Activated CD4-positive, alpha-beta T cell treated with anti-CD3 and anti-CD28 coated beads for 36 hours (primary cell): ENCODE measurements around the gene OVOL2. TPM values are rescaled to one million over a fixed set of nuclear protein-coding genes. Genes with fewer than 3 reads are reported as not detected.
"Not testable (repeated sequence)": the region's sequence is repeated elsewhere in the genome, so short reads cannot be mapped to it uniquely, and the experiment has no call there.

Experiments
- ATAC-seq: fragments of 200-7000 bp; cut with Tn5 transposase; one replicate; pipeline ENCODE4 v1.10.0; 2021; ENCODE audit warnings: mild to moderate bottlenecking, moderate library complexity
- CTCF ChIA-PET: fragments of 350-600 bp; sonication (Branson Sonifier 250); formaldehyde crosslinking; loops from one replicate; lab custom pipeline; 2021; ENCODE audit warnings: antibody characterized with exemption; lab: Charles Lee
- POLR2A ChIA-PET: fragments of 350-600 bp; sonication (Branson Sonifier 250); formaldehyde crosslinking; loops from one replicate; lab custom pipeline; 2021; ENCODE audit warnings: antibody characterized with exemption, inconsistent platforms; lab: Charles Lee
- DNase-seq: peaks from one replicate; pipeline ENCODE4 v3.0.0-alpha.2; 2020
- H3K27ac Mint-ChIP-seq: one replicate; pipeline ENCODE4 v1.8.0; 2021; ENCODE audit warnings: mixed read lengths
- H3K27me3 Mint-ChIP-seq: one replicate; pipeline ENCODE4 v1.8.0; 2021; ENCODE audit warnings: mixed read lengths
- H3K36me3 Mint-ChIP-seq: one replicate; pipeline ENCODE4 v1.8.0; 2021; ENCODE audit warnings: low read depth, mixed read lengths
- H3K4me1 Mint-ChIP-seq: one replicate; pipeline ENCODE4 v1.8.0; 2021; ENCODE audit warnings: mixed read lengths
- H3K4me3 Mint-ChIP-seq: one replicate; pipeline ENCODE4 v1.8.0; 2021; ENCODE audit warnings: mild to moderate bottlenecking, moderate library complexity, mixed read lengths
- H3K9me3 Mint-ChIP-seq: one replicate; pipeline ENCODE4 v1.8.0; 2021; ENCODE audit warnings: low read depth, mixed read lengths
- intact Hi-C, 2 experiments: fragments of 100-400 bp; cut with DNase I in 1 of 2; cut with micrococcal nuclease in 1 of 2; formaldehyde crosslinking; loops; one replicate each; pipeline versions ENCODE4 v1.14.2 to v1.15.1; 2022 to 2024; cut with DNase I, micrococcal nuclease
- total RNA-seq, 2 experiments: library from RNA; stranded (reverse); gene quantifications; one replicate each; pipeline ENCODE4 v1.2.3, GENCODE V29; 2021

OVOL2 gene
- total RNA-seq, 2 experiments from 2014 or later, result not detected

DNA sequence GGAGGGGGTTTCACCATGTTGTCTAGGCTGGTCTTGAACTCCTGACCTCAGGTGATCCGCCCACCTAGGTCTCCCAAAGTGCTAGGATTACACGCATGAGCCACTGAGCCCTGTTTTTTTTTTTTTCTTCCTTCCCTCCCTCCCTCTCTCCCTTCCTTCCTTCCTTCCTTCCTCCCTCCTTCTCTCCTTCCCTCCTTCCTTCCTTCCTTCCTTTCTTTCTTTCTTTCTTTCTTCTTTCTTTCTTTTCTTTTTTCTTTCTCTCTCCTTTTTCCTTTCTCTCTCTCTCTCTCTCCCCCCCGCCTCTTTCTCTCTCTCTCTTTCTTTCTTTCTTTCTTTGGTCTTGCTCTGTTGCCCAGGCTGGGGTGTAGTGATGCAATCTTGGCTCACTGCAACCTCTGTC, 30.6 kb upstream of the OVOL2 start:
- intact Hi-C loops, POLR2A ChIA-PET, H3K27me3 Mint-ChIP-seq, ATAC-seq, H3K4me1 Mint-ChIP-seq, H3K9me3 Mint-ChIP-seq, H3K36me3 Mint-ChIP-seq, H3K4me3 Mint-ChIP-seq, H3K27ac Mint-ChIP-seq, DNase-seq, CTCF ChIA-PET: not testable (repeated sequence)

DNA sequence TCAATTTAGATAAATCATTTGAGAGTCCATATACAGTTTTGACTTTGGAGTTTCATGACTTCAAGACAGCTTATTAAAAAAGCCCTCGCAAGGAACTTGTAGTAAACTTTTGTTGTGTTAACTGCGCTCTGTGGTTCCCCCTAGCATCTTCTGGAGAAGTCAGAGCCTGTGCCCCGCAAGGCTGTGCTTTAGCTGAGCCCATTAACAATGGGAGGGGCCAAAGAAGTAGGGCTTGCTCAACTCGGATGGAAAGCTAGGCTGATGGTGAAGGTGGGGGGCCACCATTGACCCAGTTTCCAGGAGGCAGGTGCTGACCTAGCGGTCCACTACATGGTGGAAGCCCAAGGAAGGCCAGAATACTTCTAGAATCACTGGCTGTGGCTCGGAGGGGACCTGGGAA, 29.3 kb upstream of the OVOL2 start:
- POLR2A ChIA-PET, result no interaction called here
- CTCF ChIA-PET, result no interaction called here
- no peaks in the 10 kb centered on the region for H3K36me3 Mint-ChIP-seq
- no peak overlapping the region for H3K27ac Mint-ChIP-seq
- H3K4me3 Mint-ChIP-seq, result no peak overlapping the region
- no peaks in the 10 kb centered on the region for H3K9me3 Mint-ChIP-seq
- ATAC-seq (no peak), DNase-seq (no peak)
- no peaks in the 10 kb centered on the region for H3K4me1 Mint-ChIP-seq
- H3K27me3 Mint-ChIP-seq, result no peaks in the 10 kb centered on the region
- intact Hi-C loops, result no loop called here

DNA sequence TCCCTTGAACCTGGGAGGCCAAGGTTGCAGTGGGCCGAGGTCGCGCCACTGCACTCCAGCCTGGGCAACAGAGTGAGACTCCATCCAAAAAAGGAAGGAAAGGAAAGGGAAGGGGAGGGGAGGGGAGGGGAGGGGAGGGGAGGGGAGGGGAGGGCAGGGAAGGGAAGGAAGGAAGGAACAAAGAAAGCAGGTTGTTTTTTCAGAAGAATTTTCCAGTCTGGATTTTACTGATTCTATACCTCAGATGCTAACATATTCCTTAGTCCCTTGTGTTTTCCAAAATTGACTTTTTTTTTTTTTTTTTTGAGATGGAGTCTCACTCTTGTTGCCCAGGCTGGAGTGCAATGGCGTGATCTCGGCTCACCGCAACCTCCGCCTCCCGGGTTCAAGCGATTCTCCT, 23.1 kb upstream of the OVOL2 start:
- POLR2A ChIA-PET, H3K4me3 Mint-ChIP-seq, CTCF ChIA-PET, H3K27me3 Mint-ChIP-seq, H3K27ac Mint-ChIP-seq, H3K9me3 Mint-ChIP-seq, intact Hi-C loops, H3K36me3 Mint-ChIP-seq, DNase-seq, H3K4me1 Mint-ChIP-seq, ATAC-seq: not testable (repeated sequence)

DNA sequence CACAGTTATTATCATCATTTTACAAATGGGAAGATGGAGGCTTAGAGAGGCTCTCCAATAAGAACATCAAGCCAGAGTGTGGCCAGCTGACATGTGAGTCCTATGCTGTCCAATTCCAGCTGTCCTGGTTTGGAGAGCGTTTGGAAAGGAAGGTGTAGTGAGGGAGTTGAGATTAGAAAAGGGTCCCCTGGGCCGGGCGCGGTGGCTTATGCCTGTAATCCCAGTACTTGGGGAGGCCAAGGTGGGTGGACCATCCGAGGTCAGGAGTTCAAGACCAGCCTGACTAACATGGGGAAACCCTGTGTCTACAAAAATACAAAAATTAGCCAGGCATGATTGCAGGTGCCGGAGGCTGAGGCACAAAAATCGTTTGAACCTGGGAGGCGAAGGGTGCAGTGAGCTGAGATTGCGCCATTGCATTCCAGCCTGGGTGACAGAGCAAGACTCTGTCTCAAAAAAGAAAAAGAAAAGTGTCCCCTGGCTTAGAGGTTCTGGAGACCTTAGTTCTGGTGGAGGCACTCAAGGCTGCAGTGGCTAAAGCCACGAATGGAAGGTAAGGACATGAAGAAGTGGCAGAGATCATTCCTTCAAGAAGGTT, 22.1 kb upstream of the OVOL2 start:
- Mint-ChIP-seq H3K27ac (no peak overlapping the region), H3K4me1 (no peaks in the 10 kb centered on the region), H3K9me3 (no peaks in the 10 kb centered on the region), H3K36me3 (no peaks in the 10 kb centered on the region), H3K4me3 (no peak overlapping the region), H3K27me3 (peaks cover 2% of the 10 kb centered on the region)
- DNase-seq, result no peak
- CTCF ChIA-PET, result no interaction called here
- no peak for ATAC-seq
- POLR2A ChIA-PET, result no interaction called here
- intact Hi-C loops, result no loop called here

DNA sequence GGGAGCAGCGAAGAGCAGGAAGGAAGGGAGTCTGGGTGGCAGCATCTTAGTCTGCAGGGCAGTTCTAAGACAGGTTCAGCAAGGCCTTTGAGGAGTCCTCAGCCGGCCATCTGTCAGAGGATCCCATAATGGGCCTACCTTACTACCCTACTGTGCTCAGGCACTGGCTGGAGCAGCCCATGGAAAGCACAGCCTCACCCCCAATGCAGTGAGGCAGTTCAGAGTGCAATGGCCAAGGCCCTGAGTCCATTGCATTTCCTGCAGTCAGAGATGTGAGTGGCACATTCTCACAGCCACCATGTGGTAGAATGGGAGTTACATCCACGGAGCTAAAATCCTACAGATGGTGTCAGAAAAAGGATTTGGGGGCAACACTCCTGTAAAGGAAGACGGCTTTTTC, 19.4 kb upstream of the OVOL2 start:
- Mint-ChIP-seq H3K4me1 (no peaks in the 10 kb centered on the region), H3K4me3 (no peak overlapping the region), H3K9me3 (no peaks in the 10 kb centered on the region), H3K27me3 (peaks cover 8% of the 10 kb centered on the region), H3K27ac (no peak overlapping the region), H3K36me3 (no peaks in the 10 kb centered on the region)
- intact Hi-C loops, result no loop called here
- ATAC-seq, result no peak
- ChIA-PET CTCF (no interaction called here), POLR2A (no interaction called here)
- no peak for DNase-seq

DNA sequence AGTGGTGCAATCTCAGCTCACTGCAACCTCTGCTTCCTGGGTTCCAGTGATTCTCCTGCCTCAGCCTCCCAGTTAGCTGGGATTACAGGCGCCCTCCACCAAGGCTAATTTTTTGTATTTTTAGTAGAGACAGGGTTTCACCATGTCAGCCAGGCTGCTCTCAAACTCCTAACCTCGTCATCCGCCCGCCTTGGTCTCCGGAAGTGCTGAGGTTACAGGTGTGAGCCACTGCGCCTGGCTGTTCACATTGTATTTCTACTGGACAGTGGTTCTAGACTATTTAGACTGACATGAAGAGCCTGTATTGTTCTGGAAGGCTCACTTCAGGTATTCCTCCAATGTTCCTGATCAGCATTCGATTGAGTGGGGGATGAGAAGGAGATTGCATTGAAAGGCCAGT, 14.8 kb upstream of the OVOL2 start:
- POLR2A ChIA-PET, result no interaction called here
- no peak overlapping the region for H3K27ac Mint-ChIP-seq
- no peaks in the 10 kb centered on the region for H3K4me1 Mint-ChIP-seq
- no peak overlapping the region for H3K4me3 Mint-ChIP-seq
- CTCF ChIA-PET, result no interaction called here
- peaks cover 10% of the 10 kb centered on the region for H3K27me3 Mint-ChIP-seq
- H3K9me3 Mint-ChIP-seq, result no peaks in the 10 kb centered on the region
- intact Hi-C loops, result no loop called here
- ATAC-seq (no peak), DNase-seq (no peak)
- no peaks in the 10 kb centered on the region for H3K36me3 Mint-ChIP-seq

DNA sequence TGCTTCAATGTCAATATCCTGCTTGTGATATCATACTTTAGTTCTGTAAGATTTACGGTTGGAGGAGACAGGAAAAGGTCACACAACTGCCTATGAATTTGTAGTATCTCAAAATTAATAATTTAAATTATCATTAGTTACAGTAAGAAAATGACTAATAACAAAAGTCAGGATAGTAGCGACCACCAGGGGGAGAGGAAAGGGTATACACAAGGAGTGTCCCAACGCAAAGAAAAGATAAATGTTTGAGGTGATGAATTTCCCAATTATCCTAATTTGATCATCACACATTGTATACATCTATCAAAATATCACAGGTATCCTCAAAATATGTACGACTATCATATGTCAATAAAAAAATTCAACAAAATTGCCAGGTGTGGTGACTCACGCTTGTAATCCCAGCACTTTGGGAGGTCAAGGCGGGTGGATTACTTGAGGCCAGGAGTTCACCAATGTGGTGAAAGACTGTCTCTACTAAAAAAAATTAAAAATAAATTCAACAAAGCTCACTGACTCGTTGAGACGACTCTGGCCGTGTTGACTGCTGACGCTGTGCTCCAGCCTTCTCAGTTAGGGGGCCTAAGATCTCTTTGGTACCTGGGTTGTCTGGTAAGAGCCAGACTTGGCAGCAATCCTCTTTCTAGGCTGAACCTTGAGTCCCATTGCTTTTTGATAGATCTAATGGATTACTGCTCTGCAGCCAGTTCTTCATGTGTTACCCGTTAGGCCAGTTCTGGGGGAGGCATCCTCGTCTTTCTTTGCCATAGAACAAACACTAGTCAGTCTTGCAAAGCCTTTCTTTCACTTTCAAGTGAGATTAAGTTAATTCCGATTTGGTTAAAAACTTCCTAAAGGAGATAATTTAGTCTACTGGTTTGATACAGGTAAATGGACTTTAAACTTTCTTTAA, 9.0 kb upstream of the OVOL2 start:
- DNase-seq, result no peak
- Mint-ChIP-seq H3K36me3 (no peaks in the 10 kb centered on the region), H3K27me3 (peaks cover 11% of the 10 kb centered on the region), H3K9me3 (no peaks in the 10 kb centered on the region), H3K4me3 (no peak overlapping the region), H3K27ac (no peak overlapping the region), H3K4me1 (no peaks in the 10 kb centered on the region)
- intact Hi-C loops, result no loop called here
- no peak for ATAC-seq
- ChIA-PET POLR2A (no interaction called here), CTCF (no interaction called here)

DNA sequence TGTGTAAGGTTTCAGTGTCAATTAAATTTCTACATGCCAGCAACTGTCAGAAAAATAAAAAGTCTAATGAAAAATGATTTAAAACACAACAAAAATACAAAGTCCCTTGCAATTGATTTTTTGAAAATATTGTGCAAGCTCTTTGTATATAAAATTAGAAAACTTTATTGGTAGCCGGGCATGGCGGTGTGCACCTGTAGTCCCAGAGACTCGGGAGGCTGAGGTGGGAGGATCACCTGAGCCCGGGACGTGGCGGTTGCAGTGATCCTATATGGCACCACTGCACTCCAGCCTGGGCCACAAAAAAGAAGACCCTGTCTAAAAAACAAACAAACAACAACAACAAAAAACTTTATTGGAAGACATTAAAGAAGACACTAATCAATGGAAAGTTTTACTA, 6.0 kb upstream of the OVOL2 start:
- H3K4me1 Mint-ChIP-seq, result no peaks in the 10 kb centered on the region
- ATAC-seq (no peak), DNase-seq (no peak)
- ChIA-PET CTCF (no interaction called here), POLR2A (no interaction called here)
- no peaks in the 10 kb centered on the region for H3K9me3 Mint-ChIP-seq
- intact Hi-C loops, result no loop called here
- H3K27me3 Mint-ChIP-seq, result peaks cover 24% of the 10 kb centered on the region
- no peaks in the 10 kb centered on the region for H3K36me3 Mint-ChIP-seq
- H3K4me3 Mint-ChIP-seq, result no peak overlapping the region
- no peak overlapping the region for H3K27ac Mint-ChIP-seq

DNA sequence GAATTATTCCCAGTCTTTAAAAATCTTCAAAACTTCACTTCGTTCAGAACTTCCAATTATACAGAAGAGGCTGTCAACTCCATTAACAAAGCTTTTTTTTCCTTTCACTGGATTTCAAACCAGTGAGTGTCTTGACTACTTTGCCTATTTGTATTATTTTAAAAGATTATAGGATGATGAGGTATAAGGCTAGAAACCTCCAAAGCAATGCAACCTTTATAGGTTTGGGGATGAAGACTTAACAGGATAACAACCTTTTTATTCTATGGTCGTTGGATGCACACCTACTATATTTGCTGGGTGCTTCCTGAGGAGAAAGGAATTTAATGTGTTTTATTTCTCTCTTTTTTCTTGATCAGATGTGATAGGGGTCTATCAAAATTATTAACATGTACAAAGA, 1.9 kb upstream of the OVOL2 start:
- Mint-ChIP-seq H3K4me3 (no peak overlapping the region), H3K27ac (no peak overlapping the region), H3K27me3 (peaks cover 40% of the 10 kb centered on the region), H3K9me3 (no peaks in the 10 kb centered on the region), H3K4me1 (peaks cover 8% of the 10 kb centered on the region), H3K36me3 (no peaks in the 10 kb centered on the region)
- ATAC-seq, result no peak
- CTCF ChIA-PET, result no interaction called here
- intact Hi-C loops, result loop anchor here in 1 of 2 experiments (10.0 kb wide), 1 partner anchor 225 kb away; the partner anchor contains the start of gene ZNF133
- no peak for DNase-seq
- POLR2A ChIA-PET, result no interaction called here

DNA sequence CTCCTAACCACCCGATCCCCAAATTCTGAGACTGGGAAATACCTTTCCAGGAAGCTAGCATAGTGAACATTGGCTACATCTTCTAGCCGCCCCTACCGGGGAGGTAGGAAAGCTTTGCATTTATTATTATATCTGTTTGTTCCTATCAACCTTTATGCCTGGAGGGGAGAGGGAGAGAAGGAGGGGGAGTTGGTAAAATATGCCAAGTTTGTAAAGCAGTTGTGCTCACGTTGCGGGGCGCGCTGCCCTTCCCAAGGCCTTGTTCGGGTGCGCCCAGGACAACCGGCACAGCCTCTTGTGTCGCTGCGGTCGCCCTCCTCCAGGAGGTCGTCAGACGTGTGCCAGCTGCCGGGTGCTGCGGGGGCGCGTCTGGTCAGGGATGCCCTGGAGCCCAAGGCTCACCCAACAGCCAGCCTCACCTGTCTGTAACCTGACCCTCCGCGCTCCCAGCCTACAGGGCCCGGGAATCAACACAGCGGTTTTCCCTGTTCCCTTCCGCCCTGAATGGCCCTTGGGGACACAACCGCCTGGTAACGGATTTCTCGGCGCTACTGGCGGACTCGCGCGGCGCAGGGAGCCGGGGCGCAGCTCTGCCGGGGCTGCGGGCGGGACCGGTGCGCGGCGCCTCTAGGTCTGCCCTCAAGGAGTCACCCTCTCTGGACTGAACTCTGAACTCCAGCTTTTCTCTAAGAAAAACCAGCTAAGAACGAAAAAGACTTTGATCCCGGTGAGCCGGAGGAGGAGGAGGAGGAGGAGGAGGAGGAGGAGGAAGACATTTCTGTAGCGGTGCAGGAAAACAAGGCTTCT, 1.1 kb upstream of the OVOL2 start:
- no peak overlapping the region for H3K27ac Mint-ChIP-seq
- ChIA-PET POLR2A (no interaction called here), CTCF (interaction anchor here (1.0 kb wide), 1 partner anchor 217 kb away, joined by 3 read pairs; no protein-coding TSS in a partner anchor)
- H3K4me3 Mint-ChIP-seq, result no peak overlapping the region
- H3K27me3 Mint-ChIP-seq, result peaks cover 46% of the 10 kb centered on the region
- H3K9me3 Mint-ChIP-seq, result no peaks in the 10 kb centered on the region
- H3K4me1 Mint-ChIP-seq, result peaks cover 8% of the 10 kb centered on the region
- peak; percentile 21 for DNase-seq
- ATAC-seq, result no peak
- intact Hi-C loops, result loop anchor here in 1 of 2 experiments (10.0 kb wide), 1 partner anchor 226 kb away; the partner anchor contains the start of gene ZNF133
- no peaks in the 10 kb centered on the region for H3K36me3 Mint-ChIP-seq

DNA sequence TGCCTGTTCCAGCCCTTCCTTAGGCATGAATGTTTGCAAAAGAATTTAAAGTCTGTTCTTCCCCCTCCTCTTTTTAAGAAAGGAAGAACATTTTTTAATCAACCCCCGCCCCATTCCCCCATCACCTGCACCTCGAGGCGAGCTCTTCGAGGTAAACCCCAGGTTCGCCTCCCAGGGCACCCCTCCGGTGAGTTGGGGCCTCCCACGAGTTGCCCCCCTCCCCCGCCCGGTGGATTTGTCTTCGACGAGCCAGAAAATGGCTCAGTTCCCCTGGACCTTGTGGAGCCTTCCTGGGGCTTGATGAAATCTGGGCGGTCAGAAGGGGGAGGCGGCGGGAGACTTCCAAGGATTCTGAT, 256 bp upstream of the OVOL2 start:
- ChIA-PET CTCF (interaction anchor here (0.5 to 1.1 kb wide), 4 partner anchors 60 to 285 kb away, joined by 3 read pairs; partner anchors contain the start of genes KAT14 and PET117), POLR2A (no interaction called here)
- no peak for DNase-seq
- H3K36me3 Mint-ChIP-seq, result no peaks in the 10 kb centered on the region
- no peak for ATAC-seq
- H3K9me3 Mint-ChIP-seq, result no peaks in the 10 kb centered on the region
- H3K27me3 Mint-ChIP-seq, result peaks cover 50% of the 10 kb centered on the region
- intact Hi-C loops, result loop anchor here (2.0 to 10.0 kb wide), 2 partner anchors 219 to 227 kb away; partner anchors contain the start of gene ZNF133 (in 1 of the 2)
- peak overlapping the region; percentile 35 for H3K4me3 Mint-ChIP-seq
- H3K27ac Mint-ChIP-seq, result no peak overlapping the region
- peaks cover 8% of the 10 kb centered on the region for H3K4me1 Mint-ChIP-seq
